Inflammatory macrophage treated with lipopolysaccharide for 1 hour (primary cell): ENCODE measurements around the gene FOXA2.

Source experiments
- DNase-seq, 2 donors: peaks; one replicate each; pipeline ENCODE4 v3.0.0-alpha.2; 2020 to 2022

FOXA2 gene

DNA sequence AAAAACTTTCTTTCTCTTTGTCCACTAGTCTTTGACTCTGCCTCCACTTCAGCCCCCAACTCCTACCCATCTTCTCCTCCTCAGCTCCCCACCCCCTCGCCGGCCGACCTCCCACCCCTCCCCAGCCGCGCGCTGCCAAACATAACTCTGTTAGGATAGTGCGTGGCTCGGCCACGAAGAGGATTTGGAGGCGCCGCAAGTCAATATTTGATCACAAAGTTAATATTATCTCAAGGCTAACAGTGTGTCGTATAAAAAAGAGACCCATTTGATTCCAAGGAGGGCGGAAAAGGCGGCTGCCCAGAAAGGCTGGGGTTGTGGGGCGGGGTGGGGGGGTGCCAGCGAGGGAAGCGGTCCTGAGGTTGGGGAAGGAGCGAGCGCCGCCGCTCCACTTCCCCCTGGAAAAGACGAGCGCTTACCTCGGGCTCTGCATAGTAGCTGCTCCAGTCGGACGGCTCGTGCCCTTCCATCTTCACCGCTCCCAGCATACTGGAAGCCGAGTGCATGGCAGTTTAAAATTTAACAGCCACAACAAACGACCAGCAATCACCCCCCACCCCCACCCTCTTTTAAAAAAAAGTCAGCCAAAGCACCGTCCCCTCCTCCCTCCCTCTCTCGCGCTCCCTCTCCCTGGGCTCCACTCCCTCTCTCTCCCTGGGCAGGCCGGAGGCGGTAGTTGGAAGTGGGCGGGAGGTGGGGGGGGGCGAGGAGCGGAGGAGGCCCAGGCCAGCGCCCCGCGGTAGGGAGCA, 425 bp downstream of the FOXA2 start:
- no peak for DNase-seq

GRCh38 chr20:22582964-22583772, 1.2 kb downstream of the FOXA2 start:
- no peak for DNase-seq

DNA sequence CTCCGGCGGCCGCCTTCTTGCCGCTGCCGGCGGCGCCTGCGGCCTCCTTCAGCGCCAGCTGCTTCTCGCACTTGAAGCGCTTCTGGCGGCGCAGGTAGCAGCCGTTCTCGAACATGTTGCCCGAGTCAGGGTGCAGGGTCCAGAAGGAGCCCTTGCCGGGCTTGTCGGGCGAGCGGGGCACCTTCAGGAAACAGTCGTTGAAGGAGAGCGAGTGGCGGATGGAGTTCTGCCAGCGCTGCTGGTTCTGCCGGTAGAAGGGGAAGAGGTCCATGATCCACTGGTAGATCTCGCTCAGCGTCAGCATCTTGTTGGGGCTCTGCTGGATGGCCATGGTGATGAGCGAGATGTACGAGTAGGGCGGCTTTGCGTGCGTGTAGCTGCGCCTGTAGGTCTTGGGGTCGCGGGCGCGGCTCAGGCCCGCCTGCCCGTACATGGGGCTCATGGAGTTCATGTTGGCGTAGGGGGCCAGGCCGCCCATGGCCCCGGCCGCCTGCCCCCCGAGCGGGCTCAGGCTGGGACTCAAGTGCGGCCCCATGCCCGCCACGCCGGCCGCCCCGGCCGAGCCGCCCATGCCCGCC, 1.9 kb downstream of the FOXA2 start:
- no peak for DNase-seq

GRCh38 chr20:22581437-22582385, 2.7 kb downstream of the FOXA2 start:
- no peak for DNase-seq

DNA sequence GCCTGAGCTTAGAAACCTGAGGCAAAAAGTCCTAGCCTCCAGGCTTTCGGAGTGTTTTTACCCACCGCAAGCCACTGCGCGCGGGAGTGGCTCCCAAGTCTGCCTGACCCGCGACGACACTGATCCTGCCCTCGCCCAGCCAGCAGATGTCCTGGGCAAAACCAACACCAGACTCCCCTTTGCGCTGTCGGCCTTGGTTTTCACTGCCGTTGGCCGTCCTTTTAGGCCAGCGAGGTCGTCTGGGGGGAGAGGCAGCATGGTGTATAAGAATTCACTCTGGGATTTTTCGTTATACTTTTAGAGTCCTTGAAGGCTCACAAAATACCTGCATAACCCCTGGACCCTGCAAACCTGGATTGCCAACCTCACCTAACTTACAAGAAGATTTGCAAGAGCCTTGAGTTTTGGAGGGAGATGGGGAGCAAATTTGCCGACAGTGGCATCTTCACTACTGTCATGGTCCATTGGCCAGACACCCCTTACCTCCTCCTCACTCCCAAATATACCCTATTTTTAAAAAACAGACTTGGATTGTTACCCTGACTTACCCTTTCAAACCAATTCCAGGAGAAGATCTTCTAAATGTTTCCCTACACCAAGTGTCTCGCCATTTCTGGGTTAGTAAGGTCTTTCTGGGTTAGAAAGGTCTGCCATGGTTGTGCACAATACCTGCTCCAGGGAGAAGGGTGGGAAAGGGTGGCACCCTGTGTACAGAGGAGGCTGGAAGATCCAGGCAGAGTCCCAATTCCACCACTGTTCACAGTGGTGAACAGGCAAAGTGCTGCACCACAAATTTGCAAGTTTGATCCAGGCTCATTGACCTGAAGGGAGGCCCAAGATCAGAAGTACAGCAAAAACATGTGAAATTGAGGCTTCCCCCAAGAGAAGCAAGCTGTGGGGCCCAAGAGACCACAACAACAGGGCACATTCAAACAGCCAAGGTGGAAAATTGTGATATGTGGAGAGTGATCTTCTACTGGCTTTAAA, 4.4 kb downstream of the FOXA2 start:
- no peak for DNase-seq

DNA sequence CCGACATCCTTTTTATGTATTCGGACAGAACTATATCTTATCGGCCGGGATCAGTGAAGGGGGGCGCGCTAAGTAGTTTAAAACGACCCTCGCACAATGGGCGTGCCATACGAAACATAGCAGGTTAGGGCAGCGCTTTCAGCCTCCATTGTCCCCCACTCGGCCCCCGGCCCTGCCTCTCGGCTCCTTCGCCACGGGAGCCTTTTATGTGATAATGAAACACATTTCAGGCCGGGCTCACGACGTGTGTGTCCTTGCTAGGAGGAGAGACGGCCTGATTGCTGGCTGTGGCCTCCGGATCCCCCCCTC, 5.3 kb downstream of the FOXA2 start:
- no peak for DNase-seq

GRCh38 chr20:22578221-22579118, 5.9 kb downstream of the FOXA2 start:
- DNase-seq: no peak

GRCh38 chr20:22577515-22578220, 6.7 kb downstream of the FOXA2 start:
- DNase-seq: no peak

DNA sequence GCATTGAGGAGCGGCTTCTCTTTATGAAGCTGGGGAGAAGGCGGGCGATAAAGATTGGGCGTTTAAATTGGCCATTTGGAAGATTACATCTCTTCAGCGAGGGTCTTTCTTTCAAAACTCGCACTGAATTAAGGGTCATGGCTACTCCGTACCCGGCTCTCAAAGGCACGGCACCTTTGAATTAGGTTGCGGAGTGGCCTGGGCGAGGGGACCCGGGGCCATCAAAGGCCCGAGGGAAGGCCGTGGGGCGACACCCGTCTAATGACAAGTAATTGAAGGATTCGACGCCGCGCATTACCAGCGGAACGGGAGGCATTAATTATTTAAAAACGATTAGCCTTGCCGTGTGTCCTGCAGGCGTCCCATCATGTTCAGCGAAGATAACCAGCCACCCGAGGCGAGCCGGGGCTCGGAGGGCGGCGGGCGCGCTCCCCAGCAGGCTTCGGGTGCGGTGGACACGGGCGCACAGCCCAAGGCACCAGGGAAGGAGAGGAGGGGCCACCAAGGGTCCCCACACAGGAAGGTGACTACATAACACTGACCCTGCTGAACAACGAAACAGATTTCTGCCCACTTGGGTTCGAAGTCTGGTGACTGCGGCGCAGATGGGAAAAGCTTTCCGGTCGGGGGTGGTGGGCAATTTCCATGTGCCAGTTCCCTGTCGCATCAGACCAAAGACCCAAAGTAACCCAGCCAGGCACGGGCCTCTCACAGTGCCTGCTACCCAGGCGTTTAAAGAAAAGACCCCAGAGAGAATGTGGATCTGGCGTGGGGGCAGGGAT, 7.4 kb downstream of the FOXA2 start:
- no peak for DNase-seq

DNA sequence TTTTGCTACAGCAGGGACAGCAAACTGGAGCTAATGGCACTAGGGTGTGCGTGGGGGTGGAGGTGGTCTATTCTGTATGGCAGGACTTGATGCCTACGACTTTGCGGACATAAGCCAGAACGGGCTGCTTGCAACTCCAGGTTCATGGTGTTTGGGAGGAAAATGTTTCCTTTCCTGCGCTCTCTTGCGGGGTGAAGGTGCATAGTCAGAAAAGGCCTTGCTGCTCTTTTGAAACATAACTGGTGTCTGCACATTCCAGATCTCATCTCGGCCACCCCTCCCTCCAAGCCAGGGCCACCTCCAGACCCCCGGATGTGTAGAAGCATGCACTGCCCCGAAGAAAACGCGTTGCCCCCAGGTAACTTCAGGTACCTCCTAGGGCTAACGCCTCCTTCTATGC, 8.1 kb downstream of the FOXA2 start:
- DNase-seq: no peak

- no peak for DNase-seq
Measured at GRCh38 chr20:22575737-22576136, 8.6 kb downstream of the FOXA2 start.

DNA sequence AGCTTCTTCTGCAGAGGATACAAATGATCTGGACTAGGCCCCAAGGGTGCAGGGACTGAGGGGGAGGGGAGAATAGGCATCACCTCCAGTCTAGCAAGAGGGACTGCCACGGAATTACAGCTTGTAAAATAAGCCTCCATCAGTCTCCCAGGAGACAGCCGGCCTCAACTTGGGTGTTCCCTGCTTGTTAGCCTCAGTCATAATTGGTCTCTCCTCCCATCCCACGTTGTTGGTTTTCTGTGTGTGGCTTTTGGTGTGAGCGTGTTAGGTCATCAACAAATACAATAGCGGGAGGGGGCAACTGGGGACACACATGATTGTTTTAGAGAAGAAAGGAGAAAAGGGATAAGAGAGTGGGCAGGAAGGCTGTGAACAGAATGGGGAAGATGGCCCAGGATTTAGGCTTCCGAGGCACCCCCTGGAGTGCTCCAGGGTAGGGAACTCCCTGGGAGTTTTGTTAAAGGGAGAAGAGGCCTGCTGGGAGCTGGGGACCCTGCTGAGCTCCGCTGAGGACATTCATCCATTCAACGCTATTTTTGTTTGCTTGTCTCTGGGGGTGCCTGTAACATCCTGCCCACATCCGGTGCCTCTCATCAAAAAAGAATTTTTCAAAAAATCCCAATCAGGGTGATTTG, 9.2 kb downstream of the FOXA2 start:
- no peak for DNase-seq

GRCh38 chr20:22574545-22575086, 9.8 kb downstream of the FOXA2 start:
- no peak for DNase-seq

- DNase-seq: no peak
Measured at GRCh38 chr20:22572491-22572890, 11.9 kb downstream of the FOXA2 start.

GRCh38 chr20:22572023-22572422, 12.3 kb downstream of the FOXA2 start:
- no peak for DNase-seq

DNA sequence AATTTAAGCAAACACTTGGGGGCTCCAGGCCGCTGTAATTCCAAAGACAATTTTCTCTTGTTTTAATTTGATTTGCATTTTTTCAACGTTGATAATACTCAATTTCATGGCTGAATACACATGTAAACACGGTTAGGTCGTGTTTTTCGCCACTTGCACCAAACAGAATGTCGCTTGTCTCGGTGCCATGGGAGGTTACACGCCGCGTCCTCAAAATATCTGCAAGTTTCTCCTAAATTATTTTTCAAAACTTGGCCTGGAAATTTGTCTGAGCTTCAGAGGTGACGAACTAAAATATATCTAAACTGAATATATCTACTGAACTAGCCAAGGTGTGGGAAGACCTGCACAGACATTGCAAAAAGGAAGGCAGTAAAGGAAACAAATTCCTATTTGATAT, 15.0 kb downstream of the FOXA2 start:
- DNase-seq: no peak

DNA sequence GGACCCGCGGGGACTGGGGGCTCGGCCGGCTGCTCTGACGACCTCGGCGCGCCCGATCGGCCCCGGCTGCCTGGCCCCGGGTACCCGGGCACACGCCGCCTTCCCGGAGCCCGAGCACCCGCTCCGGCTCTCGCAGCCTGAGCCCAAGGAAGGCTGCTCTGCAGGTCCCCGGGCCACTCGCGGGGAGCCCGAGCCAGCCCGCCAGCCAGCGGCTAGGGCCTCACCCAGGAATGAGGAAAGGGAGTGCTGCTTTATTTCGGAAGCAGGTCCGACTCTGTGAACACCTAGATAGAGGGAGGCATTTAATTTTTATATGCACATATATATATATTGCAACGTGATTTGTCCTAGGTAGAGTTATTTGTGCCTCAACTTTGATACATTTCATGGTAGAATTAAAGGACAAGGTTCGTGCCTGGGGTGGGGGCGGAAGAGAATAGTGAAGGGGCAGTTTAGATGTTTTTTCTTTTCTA, 15.5 kb downstream of the FOXA2 start:
- no peak for DNase-seq
